Measurements from ENCODE around the gene RNF121. TPM values are rescaled to one million over a fixed set of nuclear protein-coding genes. Genes with fewer than 3 reads are reported as not detected.
A peak's percentile ranks its signal among the peaks of the same experiment; 100 is the strongest.

The RNF121 gene
- total RNA-seq, 2 donors from 2014 or later: 17.9 to 24.4 TPM

GRCh38 chr11:72042064-72042745 is 113.4 kb downstream of the RNF121 start:
- intact Hi-C loops (cut with DNase I): no loop called here
- no peak for ATAC-seq

GRCh38 chr11:72045849-72046248 is 117.0 kb downstream of the RNF121 start:
- Histone ChIP-seq H3K27me3 (no peaks in the 10 kb centered on the region), H3K4me3 (no peak overlapping the region), H3K27ac (no peak overlapping the region), H3K9me3 (no peaks in the 10 kb centered on the region), H3K36me3 (replicated peaks in 1 of 2; ENCODE audit: insufficient read depth in 1 of 2, low read depth in 2 of 2) (no peaks in the 10 kb centered on the region), H3K4me1 (peaks cover 43% of the 10 kb centered on the region)
- intact Hi-C loops (cut with DNase I): no loop called here
- WGBS, 2 donors: 60 to 66% methylated on average over 5 of the region's 5 CpGs
- TF ChIP-seq CTCF (IDR thresholded peaks at IDR 0.05) (no peak), POLR2A (IDR thresholded peaks at IDR 0.05) (no peak)
- no peak for ATAC-seq
- DNase-seq: no peak

More at GRCh38 chr11:72042064-72042745, 113.4 kb downstream of the RNF121 start:
- TF ChIP-seq CTCF (IDR thresholded peaks at IDR 0.05) (no peak), POLR2A (IDR thresholded peaks at IDR 0.05) (peak in 1 of 3 donors; percentile 2)
- Histone ChIP-seq H3K4me3 (no peak overlapping the region), H3K36me3 (replicated peaks in 1 of 2; ENCODE audit: insufficient read depth in 1 of 2, low read depth in 2 of 2) (no peaks in the 10 kb centered on the region), H3K4me1 (peaks cover 47% of the 10 kb centered on the region), H3K27me3 (no peaks in the 10 kb centered on the region), H3K9me3 (no peaks in the 10 kb centered on the region), H3K27ac (peak overlapping the region; percentile 91 to 98 (median 95))
- WGBS, 2 donors: 9 to 12% methylated on average over 4 to 5 of the region's 5 CpGs
- DNase-seq: no peak

Other genes starting within 250 kb of the RNF121 start
- not detected for gene DEFB108B, start 95.8 kb upstream of the RNF121 start, total RNA-seq
- gene DEFB131B, start 50.6 kb upstream of the RNF121 start, total RNA-seq: not detected
- 10 to 100 TPM in 1 of 2 donors, 1 to 10 TPM in 1; 7.3 to 14.5 TPM for gene XNDC1N, start 452 bp upstream of the RNF121 start, total RNA-seq
- 1 to 10 TPM; 3.1 to 9.6 TPM for gene IL18BP, start 69.9 kb downstream of the RNF121 start, total RNA-seq
- gene NUMA1, start 151.5 kb downstream of the RNF121 start, total RNA-seq: 100 to 1,000 TPM; 173 to 191 TPM
- gene LRRC51, start 151.8 kb downstream of the RNF121 start, total RNA-seq: 1 to 10 TPM; 2.3 to 9.9 TPM
- 10 to 100 TPM; 65.6 to 66.9 TPM for gene LAMTOR1, start 174.3 kb downstream of the RNF121 start, total RNA-seq
- not detected for gene TOMT, start 176.9 kb downstream of the RNF121 start, total RNA-seq
- gene ANAPC15, start 183.6 kb downstream of the RNF121 start, total RNA-seq: 10 to 100 TPM; 14.2 to 22.1 TPM
- not detected for gene FOLR3, start 206.7 kb downstream of the RNF121 start, total RNA-seq